MM.1S (cell line): ENCODE data around the gene CHPT1.

Source experiments
- DNase-seq: peaks from one replicate; pipeline ENCODE4 v3.0.0-alpha.2; 2015
- H2AFZ ChIP-seq: fragments of 300-600 bp; sonication (generic); 2 replicates; pipeline ENCODE4 v1.6.0; 2016; ENCODE audit warnings: antibody characterized with exemption, low read length
- H3F3A ChIP-seq: fragments of 300-600 bp; sonication (generic); 2 replicates; pipeline ENCODE4 v1.6.1; 2016; ENCODE audit warnings: mild to moderate bottlenecking, antibody characterized with exemption, low read length, moderate library complexity, mixed read lengths; ENCODE audit not compliant: insufficient read depth
- H3K27ac ChIP-seq: fragments of 300-600 bp; sonication (generic); 2 replicates; pipeline ENCODE4 v1.5.1; 2016; ENCODE audit warnings: mild to moderate bottlenecking, low read length
- H3K27me3 ChIP-seq: fragments of 300-600 bp; sonication (generic); replicated peaks from 2 replicates; pipeline ENCODE4 v1.6.0; 2016; ENCODE audit warnings: low read length; ENCODE audit not compliant: insufficient read depth
- H3K36me3 ChIP-seq: fragments of 300-600 bp; sonication (generic); replicated peaks from 2 replicates; pipeline ENCODE4 v1.6.1; 2016; ENCODE audit warnings: mild to moderate bottlenecking, low read length, mixed read lengths; ENCODE audit not compliant: insufficient read depth
- H3K4me1 ChIP-seq: fragments of 300-600 bp; sonication (generic); 2 replicates; pipeline ENCODE4 v1.6.1; 2016; ENCODE audit warnings: low read length, mixed read lengths
- H3K4me2 ChIP-seq: fragments of 300-600 bp; sonication (generic); 2 replicates; pipeline ENCODE4 v1.6.0; 2016; ENCODE audit warnings: low read depth, low read length
- H3K4me3 ChIP-seq: fragments of 300-600 bp; sonication (generic); 2 replicates; pipeline ENCODE4 v1.5.1; 2016; ENCODE audit warnings: low read length, mixed read lengths
- H3K79me2 ChIP-seq: fragments of 300-600 bp; sonication (generic); 2 replicates; pipeline ENCODE4 v1.6.1; 2016; ENCODE audit warnings: mixed run types, low read length, mixed read lengths
- H3K9ac ChIP-seq: fragments of 300-600 bp; sonication (generic); 2 replicates; pipeline ENCODE4 v1.6.1; 2016; ENCODE audit warnings: low read length, mixed read lengths
- H3K9me2 ChIP-seq: fragments of 300-600 bp; sonication (generic); replicated peaks from 2 replicates; pipeline ENCODE4 v1.6.1; 2016; ENCODE audit warnings: mild to moderate bottlenecking, low read length, mixed read lengths; ENCODE audit not compliant: insufficient read depth
- H3K9me3 ChIP-seq: fragments of 300-600 bp; sonication (generic); replicated peaks from 2 replicates; pipeline ENCODE4 v1.6.1; 2016; ENCODE audit warnings: mild to moderate bottlenecking, low read length, mixed read lengths; ENCODE audit not compliant: insufficient read depth
- H4K20me1 ChIP-seq: fragments of 300-600 bp; sonication (generic); 2 replicates; pipeline ENCODE4 v1.6.1; 2016; ENCODE audit warnings: mild to moderate bottlenecking, low read length, moderate library complexity, mixed read lengths; ENCODE audit not compliant: insufficient read depth
- EZH2 ChIP-seq: fragments of 300-600 bp; sonication (generic); optimal IDR thresholded peaks from 2 replicates; pipeline ENCODE3; 2017; ENCODE audit warnings: low read depth, mild to moderate bottlenecking, antibody characterized with exemption, low read length, mixed read lengths
- EZH2phosphoT487 ChIP-seq: fragments of 300-600 bp; sonication (generic); IDR thresholded peaks from 2 replicates; pipeline ENCODE4 v1.6.1; 2018; ENCODE audit warnings: antibody characterized with exemption, low read length
- TF ChIP-seq, protein P1 (sequence below): fragments of 300-600 bp; sonication (generic); IDR thresholded peaks from 2 replicates; pipeline ENCODE4 v1.5.1; 2016; ENCODE audit warnings: antibody characterized with exemption, low read length, mixed read lengths

Gene CHPT1

DNA sequence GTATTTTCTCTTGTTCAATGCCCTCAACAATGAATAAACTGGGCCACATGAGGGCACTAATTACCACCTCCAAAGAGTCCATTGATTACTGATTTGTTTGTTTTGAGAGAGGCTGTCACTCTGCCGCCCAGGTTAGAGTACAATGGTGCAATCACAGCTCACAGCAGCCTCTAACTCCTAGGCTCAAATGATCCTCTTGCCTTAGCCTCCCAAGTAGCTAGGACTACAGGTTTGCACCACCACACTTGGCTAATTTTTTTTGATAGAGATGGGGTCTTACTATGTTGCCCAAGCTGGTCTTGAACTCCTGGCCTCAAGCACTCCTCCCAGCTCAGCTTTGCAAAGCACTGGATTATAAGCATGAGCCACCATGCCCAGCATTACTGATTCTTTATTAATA is 70.1 kb downstream of the CHPT1 start:
- H3K27ac ChIP-seq = no peak overlapping the region
- no peaks in the 10 kb centered on the region for H3K9me2 ChIP-seq
- H3F3A ChIP-seq = peaks cover 13% of the 10 kb centered on the region

GRCh38 chr12:101768781-101769180 is 71.3 kb downstream of the CHPT1 start:
- peaks cover 25% of the 10 kb centered on the region for H3K4me1 ChIP-seq
- no peaks in the 10 kb centered on the region for H3K27me3 ChIP-seq
- H2AFZ ChIP-seq = no peak overlapping the region
- peaks cover 22% of the 10 kb centered on the region for H3F3A ChIP-seq
- TF ChIP-seq EZH2 (no peak), EZH2phosphoT487 (no peak)
- TF ChIP-seq, protein P1, sequence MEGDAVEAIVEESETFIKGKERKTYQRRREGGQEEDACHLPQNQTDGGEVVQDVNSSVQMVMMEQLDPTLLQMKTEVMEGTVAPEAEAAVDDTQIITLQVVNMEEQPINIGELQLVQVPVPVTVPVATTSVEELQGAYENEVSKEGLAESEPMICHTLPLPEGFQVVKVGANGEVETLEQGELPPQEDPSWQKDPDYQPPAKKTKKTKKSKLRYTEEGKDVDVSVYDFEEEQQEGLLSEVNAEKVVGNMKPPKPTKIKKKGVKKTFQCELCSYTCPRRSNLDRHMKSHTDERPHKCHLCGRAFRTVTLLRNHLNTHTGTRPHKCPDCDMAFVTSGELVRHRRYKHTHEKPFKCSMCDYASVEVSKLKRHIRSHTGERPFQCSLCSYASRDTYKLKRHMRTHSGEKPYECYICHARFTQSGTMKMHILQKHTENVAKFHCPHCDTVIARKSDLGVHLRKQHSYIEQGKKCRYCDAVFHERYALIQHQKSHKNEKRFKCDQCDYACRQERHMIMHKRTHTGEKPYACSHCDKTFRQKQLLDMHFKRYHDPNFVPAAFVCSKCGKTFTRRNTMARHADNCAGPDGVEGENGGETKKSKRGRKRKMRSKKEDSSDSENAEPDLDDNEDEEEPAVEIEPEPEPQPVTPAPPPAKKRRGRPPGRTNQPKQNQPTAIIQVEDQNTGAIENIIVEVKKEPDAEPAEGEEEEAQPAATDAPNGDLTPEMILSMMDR = no peak
- H3K79me2 ChIP-seq = no peaks in the 10 kb centered on the region
- no peak overlapping the region for H3K4me3 ChIP-seq
- peaks cover 13% of the 10 kb centered on the region; the same call in 1 of the 2 replicates for H3K36me3 ChIP-seq
- no peak overlapping the region for H3K9ac ChIP-seq
- H3K9me3 ChIP-seq = no peaks in the 10 kb centered on the region
- no peak for DNase-seq
- H3K9me2 ChIP-seq = no peaks in the 10 kb centered on the region
- H3K27ac ChIP-seq = no peak overlapping the region
- H4K20me1 ChIP-seq = no peaks in the 10 kb centered on the region
- no peak overlapping the region for H3K4me2 ChIP-seq

More for the DNA sequence above, 70.1 kb downstream of the CHPT1 start:
- TF ChIP-seq EZH2 = no peak
- TF ChIP-seq, protein P1 = no peak
- TF ChIP-seq EZH2phosphoT487 = no peak
- H2AFZ ChIP-seq = no peak overlapping the region
- no peaks in the 10 kb centered on the region for H3K9me3 ChIP-seq
- no peak overlapping the region for H3K4me3 ChIP-seq
- no peak for DNase-seq
- no peaks in the 10 kb centered on the region for H3K27me3 ChIP-seq
- peaks cover 15% of the 10 kb centered on the region for H3K4me1 ChIP-seq
- H3K4me2 ChIP-seq = no peak overlapping the region
- H3K79me2 ChIP-seq = no peaks in the 10 kb centered on the region
- no peak overlapping the region for H3K9ac ChIP-seq
- H3K36me3 ChIP-seq = peaks cover 13% of the 10 kb centered on the region; the same call in 1 of the 2 replicates
- no peaks in the 10 kb centered on the region for H4K20me1 ChIP-seq

DNA sequence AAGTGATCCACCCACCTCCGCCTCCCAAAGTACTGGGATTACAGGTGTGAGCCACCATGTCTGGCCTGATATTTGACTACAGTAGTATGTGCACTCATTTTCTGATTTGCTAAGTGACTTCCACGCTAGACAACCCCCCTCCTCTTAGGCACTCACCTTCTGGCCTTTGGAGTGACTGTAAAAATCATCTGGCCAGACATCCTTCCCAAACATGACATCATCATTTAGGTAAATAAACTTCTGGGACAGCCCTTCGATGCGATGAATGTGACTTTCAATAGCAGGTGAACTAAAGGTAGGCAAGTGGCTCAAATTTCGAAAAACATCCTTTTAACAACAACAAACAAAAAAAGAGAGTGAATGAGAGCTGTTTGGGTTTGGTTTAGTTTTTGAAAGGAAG is 72.4 kb downstream of the CHPT1 start:
- no peaks in the 10 kb centered on the region for H3K79me2 ChIP-seq
- H3F3A ChIP-seq = peaks cover 27% of the 10 kb centered on the region
- TF ChIP-seq EZH2phosphoT487 (no peak), EZH2 (no peak)
- TF ChIP-seq, protein P1 = no peak
- no peaks in the 10 kb centered on the region for H4K20me1 ChIP-seq
- no peak overlapping the region for H3K4me2 ChIP-seq
- peaks cover 30% of the 10 kb centered on the region for H3K4me1 ChIP-seq
- no peak overlapping the region for H2AFZ ChIP-seq
- no peaks in the 10 kb centered on the region for H3K9me3 ChIP-seq
- H3K4me3 ChIP-seq = no peak overlapping the region
- H3K27ac ChIP-seq = no peak overlapping the region
- H3K27me3 ChIP-seq = no peaks in the 10 kb centered on the region
- H3K9ac ChIP-seq = no peak overlapping the region
- no peaks in the 10 kb centered on the region for H3K9me2 ChIP-seq
- DNase-seq = no peak
- peaks cover 13% of the 10 kb centered on the region; the same call in 1 of the 2 replicates for H3K36me3 ChIP-seq
